HEK293 (cell line): ENCODE measurements around the gene LPCAT1.

ENCODE experiments used
- CTCF ChIA-PET: fragments of 350-600 bp; formaldehyde crosslinking; extraction: SDS; loops from one replicate; lab custom pipeline; 2021; ENCODE audit warnings: antibody characterized with exemption; lab: Yijun Ruan, JAX
- POLR2A ChIA-PET: fragments of 300-600 bp; formaldehyde crosslinking; extraction: SDS; loops from one replicate; lab custom pipeline; 2020; ENCODE audit warnings: antibody characterized with exemption, inconsistent platforms; lab: Yijun Ruan, JAX
- H3K27ac ChIP-seq: fragments of 200-500 bp; sonication (Bioruptor generic); 2 replicates; pipeline ENCODE4 v1.5.1; 2014; ENCODE audit warnings: low read depth, low read length, control low read depth, inconsistent platforms; ENCODE audit errors: extremely low read depth
- H3K36me3 ChIP-seq, 2 experiments: fragments of 200-500 bp in 1 of 2; sonication (Bioruptor generic) in 1 of 2; 1 replicate in 1 of 2; 2 replicates in 1 of 2; pipeline ENCODE4 v1.5.1; 2014 to 2017; ENCODE audit warnings: inconsistent platforms in 2 of 2, low read length in 2 of 2; ENCODE audit not compliant: control insufficient read depth in 2 of 2, insufficient read depth in 1 of 2
- H3K4me1 ChIP-seq: fragments of 200-500 bp; sonication (Bioruptor generic); 2 replicates; pipeline ENCODE4 v1.5.1; 2014; ENCODE audit warnings: mild to moderate bottlenecking, low read length, inconsistent platforms; ENCODE audit not compliant: control insufficient read depth, insufficient read depth
- H3K4me3 ChIP-seq: 2 replicates; pipeline ENCODE4 v1.5.1; 2011; ENCODE audit warnings: low read depth, mild to moderate bottlenecking, control low read depth, low read length, moderate library complexity
- H3K9me3 ChIP-seq: fragments of 200-500 bp; sonication (Bioruptor generic); 2 replicates; pipeline ENCODE4 v1.5.1; 2014; ENCODE audit warnings: low read depth, low read length, inconsistent platforms; ENCODE audit not compliant: control insufficient read depth, insufficient read depth
- EGR2 ChIP-seq: fragments of 450-650 bp; formaldehyde crosslinking; IDR thresholded peaks from 2 replicates; pipeline ENCODE4 v1.5.1; 2016; ENCODE audit warnings: low read depth, missing biosample characterization, missing genetic modification characterization
- KLF9 ChIP-seq: fragments of 450-650 bp; formaldehyde crosslinking; IDR thresholded peaks from 2 replicates; pipeline ENCODE4 v1.5.1; 2016; ENCODE audit warnings: missing biosample characterization, missing genetic modification characterization, low read depth
- MEIS1 ChIP-seq: sonication (generic); formaldehyde crosslinking; IDR thresholded peaks from 2 replicates; pipeline ENCODE4 v1.8.1; 2022; ENCODE audit warnings: missing genetic modification reagents, mild to moderate bottlenecking, borderline replicate concordance
- PRDM4 ChIP-seq: fragments of 450-650 bp; formaldehyde crosslinking; IDR thresholded peaks from 2 replicates; pipeline ENCODE4 v1.5.1; 2017; ENCODE audit warnings: missing biosample characterization, missing genetic modification characterization
- TCF7L2 ChIP-seq: IDR thresholded peaks from 2 replicates; pipeline ENCODE4 v1.6.1; 2011; ENCODE audit warnings: low read depth, mild to moderate bottlenecking, inconsistent platforms, low read length, moderate library complexity, borderline replicate concordance
- YY1 ChIP-seq: fragments of 450-650 bp; formaldehyde crosslinking; IDR thresholded peaks from 2 replicates; pipeline ENCODE4 v1.5.1; 2018; ENCODE audit warnings: missing biosample characterization, missing genetic modification characterization
- ZBTB21 ChIP-seq: fragments of 450-650 bp; formaldehyde crosslinking; IDR thresholded peaks from 2 replicates; pipeline ENCODE4 v1.5.1; 2017; ENCODE audit warnings: missing biosample characterization, missing genetic modification characterization
- ZFHX2 ChIP-seq: fragments of 450-650 bp; formaldehyde crosslinking; conservative IDR thresholded peaks from 2 replicates; pipeline ENCODE4 v1.5.1; 2016; ENCODE audit warnings: missing biosample characterization, missing genetic modification characterization
- ZFP3 ChIP-seq: fragments of 450-650 bp; formaldehyde crosslinking; IDR thresholded peaks from 2 replicates; pipeline ENCODE4 v1.5.1; 2016; ENCODE audit warnings: low read depth, missing biosample characterization, missing genetic modification characterization
- ZNF10 ChIP-seq: fragments of 450-650 bp; formaldehyde crosslinking; IDR thresholded peaks from 2 replicates; pipeline ENCODE4 v1.5.1; 2017; ENCODE audit warnings: missing biosample characterization, missing genetic modification characterization
- ZNF16 ChIP-seq: fragments of 450-650 bp; formaldehyde crosslinking; IDR thresholded peaks from 2 replicates; pipeline ENCODE4 v1.5.1; 2016; ENCODE audit warnings: low read depth, missing biosample characterization, missing genetic modification characterization
- ZNF280D ChIP-seq: fragments of 450-650 bp; formaldehyde crosslinking; IDR thresholded peaks from 2 replicates; pipeline ENCODE4 v1.5.1; 2016; ENCODE audit warnings: missing biosample characterization, missing genetic modification characterization
- ZNF449 ChIP-seq: fragments of 450-650 bp; formaldehyde crosslinking; IDR thresholded peaks from 2 replicates; pipeline ENCODE4 v1.5.1; 2017; ENCODE audit warnings: missing biosample characterization, mild to moderate bottlenecking, missing genetic modification characterization, moderate library complexity
- ZNF488 ChIP-seq: fragments of 450-650 bp; formaldehyde crosslinking; IDR thresholded peaks from 2 replicates; pipeline ENCODE4 v1.5.1; 2016; ENCODE audit warnings: missing biosample characterization, missing genetic modification characterization
- ZNF600 ChIP-seq: fragments of 450-650 bp; formaldehyde crosslinking; IDR thresholded peaks from 2 replicates; pipeline ENCODE4 v1.5.1; 2016; ENCODE audit warnings: missing biosample characterization, missing genetic modification characterization
- ZNF677 ChIP-seq: fragments of 450-650 bp; IDR thresholded peaks from 2 replicates; pipeline ENCODE4 v1.5.0; 2018; ENCODE audit warnings: missing biosample characterization, mild to moderate bottlenecking, missing genetic modification characterization, moderate library complexity
- ZSCAN16 ChIP-seq: fragments of 450-650 bp; formaldehyde crosslinking; IDR thresholded peaks from 2 replicates; pipeline ENCODE4 v1.5.1; 2016; ENCODE audit warnings: missing biosample characterization, missing genetic modification characterization

The LPCAT1 gene

GRCh38 chr5:1497242-1497777 is 26.4 kb downstream of the LPCAT1 start:
- H3K36me3 ChIP-seq, result peaks cover 7 to 81% of the 10 kb centered on the region in 2 experiments; a peak in 2 of 3 replicates
- ChIA-PET CTCF (no interaction called here), POLR2A (no interaction called here)
- H3K27ac ChIP-seq, result no peak overlapping the region
- H3K4me3 ChIP-seq, result no peak overlapping the region
- no peaks in the 10 kb centered on the region for H3K9me3 ChIP-seq
- TF ChIP-seq ZNF600 (tag by site-specific recombination) (0 out of 2 replicates have a peak, but pooled peaks have one; percentile 16), YY1 (tag by site-specific recombination) (no peak), ZNF488 (tag by site-specific recombination) (no peak), ZFHX2 (peak; percentile 51), ZNF449 (peak; percentile 32; the same call in 1 of the 2 replicates), EGR2 (tag by site-specific recombination) (peak; percentile 58)
- no peaks in the 10 kb centered on the region for H3K4me1 ChIP-seq

GRCh38 chr5:1495525-1495897 is 28.2 kb downstream of the LPCAT1 start:
- Histone ChIP-seq H3K4me3 (no peak overlapping the region), H3K4me1 (no peaks in the 10 kb centered on the region), H3K27ac (no peak overlapping the region), H3K36me3 (peaks cover 13 to 85% of the 10 kb centered on the region in 2 experiments), H3K9me3 (no peaks in the 10 kb centered on the region)
- TF ChIP-seq ZNF280D (no peak), ZBTB21 (tag by site-specific recombination) (no peak), ZFP3 (tag by site-specific recombination) (no peak), PRDM4 (tag by site-specific recombination) (no peak), ZNF16 (tag by site-specific recombination) (no peak), ZNF10 (no peak), ZSCAN16 (tag by site-specific recombination) (no peak), KLF9 (tag by site-specific recombination) (no peak), MEIS1 (CRISPR knock-in tag) (no peak), TCF7L2 (no peak), ZNF677 (tag by site-specific recombination) (no peak)
- ChIA-PET POLR2A (no interaction called here), CTCF (interaction anchor here (0.7 kb wide), 1 partner anchor 8 kb away, joined by 3 read pairs; no protein-coding TSS in a partner anchor)
